ENCODE results near the gene STOX2.

The STOX2 gene

GRCh38 chr4:183966371-183966770 lies 61.3 kb downstream of the STOX2 start:
- Histone ChIP-seq H3K27me3 (ENCODE audit: insufficient read depth, poor library complexity, severe bottlenecking) (no peaks in the 10 kb centered on the region), H3K4me3 (ENCODE audit: severe bottlenecking) (no peak overlapping the region), H3K4me1 (ENCODE audit: insufficient read depth, poor library complexity, severe bottlenecking) (no peaks in the 10 kb centered on the region), H3K36me3 (ENCODE audit: low read depth) (no peaks in the 10 kb centered on the region), H3K9me3 (ENCODE audit: severe bottlenecking) (no peaks in the 10 kb centered on the region), H3K27ac (ENCODE audit: poor library complexity, severe bottlenecking) (no peak overlapping the region)
- TF ChIP-seq, protein P1, sequence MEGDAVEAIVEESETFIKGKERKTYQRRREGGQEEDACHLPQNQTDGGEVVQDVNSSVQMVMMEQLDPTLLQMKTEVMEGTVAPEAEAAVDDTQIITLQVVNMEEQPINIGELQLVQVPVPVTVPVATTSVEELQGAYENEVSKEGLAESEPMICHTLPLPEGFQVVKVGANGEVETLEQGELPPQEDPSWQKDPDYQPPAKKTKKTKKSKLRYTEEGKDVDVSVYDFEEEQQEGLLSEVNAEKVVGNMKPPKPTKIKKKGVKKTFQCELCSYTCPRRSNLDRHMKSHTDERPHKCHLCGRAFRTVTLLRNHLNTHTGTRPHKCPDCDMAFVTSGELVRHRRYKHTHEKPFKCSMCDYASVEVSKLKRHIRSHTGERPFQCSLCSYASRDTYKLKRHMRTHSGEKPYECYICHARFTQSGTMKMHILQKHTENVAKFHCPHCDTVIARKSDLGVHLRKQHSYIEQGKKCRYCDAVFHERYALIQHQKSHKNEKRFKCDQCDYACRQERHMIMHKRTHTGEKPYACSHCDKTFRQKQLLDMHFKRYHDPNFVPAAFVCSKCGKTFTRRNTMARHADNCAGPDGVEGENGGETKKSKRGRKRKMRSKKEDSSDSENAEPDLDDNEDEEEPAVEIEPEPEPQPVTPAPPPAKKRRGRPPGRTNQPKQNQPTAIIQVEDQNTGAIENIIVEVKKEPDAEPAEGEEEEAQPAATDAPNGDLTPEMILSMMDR (IDR thresholded peaks at IDR 0.05; ENCODE audit: poor library complexity, severe bottlenecking), result no peak
- ATAC-seq (ENCODE audit: low read depth), result no peak
- no peak for DNase-seq (ENCODE audit: low spot score)

GRCh38 chr4:183967266-183967665 lies 62.2 kb downstream of the STOX2 start:
- H3K9me3 ChIP-seq (ENCODE audit: severe bottlenecking), result no peaks in the 10 kb centered on the region
- H3K27me3 ChIP-seq (ENCODE audit: insufficient read depth, poor library complexity, severe bottlenecking), result no peaks in the 10 kb centered on the region
- no peaks in the 10 kb centered on the region for H3K36me3 ChIP-seq (ENCODE audit: low read depth)
- no peak overlapping the region for H3K27ac ChIP-seq (ENCODE audit: poor library complexity, severe bottlenecking)
- no peak for ATAC-seq (ENCODE audit: low read depth)
- no peaks in the 10 kb centered on the region for H3K4me1 ChIP-seq (ENCODE audit: insufficient read depth, poor library complexity, severe bottlenecking)
- no peak overlapping the region for H3K4me3 ChIP-seq (ENCODE audit: severe bottlenecking)
- TF ChIP-seq, protein P1 (IDR thresholded peaks at IDR 0.05; ENCODE audit: poor library complexity, severe bottlenecking), result no peak
- no peak for DNase-seq (ENCODE audit: low spot score)

- TF ChIP-seq, protein P1 (IDR thresholded peaks at IDR 0.05; ENCODE audit: poor library complexity, severe bottlenecking), result no peak
- Histone ChIP-seq H3K4me3 (ENCODE audit: severe bottlenecking) (no peak overlapping the region), H3K36me3 (ENCODE audit: low read depth) (no peaks in the 10 kb centered on the region), H3K27ac (ENCODE audit: poor library complexity, severe bottlenecking) (no peak overlapping the region), H3K4me1 (ENCODE audit: insufficient read depth, poor library complexity, severe bottlenecking) (no peaks in the 10 kb centered on the region), H3K27me3 (ENCODE audit: insufficient read depth, poor library complexity, severe bottlenecking) (peaks cover 3% of the 10 kb centered on the region), H3K9me3 (ENCODE audit: severe bottlenecking) (no peaks in the 10 kb centered on the region)
- DNase-seq (ENCODE audit: low spot score), result no peak
- no peak for ATAC-seq (ENCODE audit: low read depth)
These were observed 63.4 kb downstream of the STOX2 start for GRCh38 chr4:183968502-183968901.

DNA sequence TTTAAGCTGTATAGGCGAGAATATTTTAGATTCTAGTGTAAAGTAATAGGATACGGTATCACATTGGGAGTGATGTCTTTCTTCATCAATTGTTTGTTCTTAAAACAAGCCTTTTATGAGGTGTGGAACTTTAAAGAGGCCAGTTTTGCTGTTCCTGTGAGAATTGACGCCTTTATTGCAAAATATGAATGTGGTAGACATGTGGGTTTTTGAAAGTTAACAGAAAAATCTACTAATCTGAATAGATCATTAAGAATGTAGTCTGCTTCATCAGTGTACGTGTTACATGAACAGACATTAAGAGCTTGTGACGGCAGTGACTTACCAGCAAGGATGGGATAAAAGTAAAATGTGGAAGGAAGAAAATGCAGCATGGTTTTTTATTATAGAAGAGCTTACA lies 63.8 kb downstream of the STOX2 start:
- peaks cover 3% of the 10 kb centered on the region for H3K27me3 ChIP-seq (ENCODE audit: insufficient read depth, poor library complexity, severe bottlenecking)
- H3K4me3 ChIP-seq (ENCODE audit: severe bottlenecking), result no peak overlapping the region
- no peaks in the 10 kb centered on the region for H3K36me3 ChIP-seq (ENCODE audit: low read depth)
- no peaks in the 10 kb centered on the region for H3K4me1 ChIP-seq (ENCODE audit: insufficient read depth, poor library complexity, severe bottlenecking)
- no peak for ATAC-seq (ENCODE audit: low read depth)
- DNase-seq (ENCODE audit: low spot score), result no peak
- TF ChIP-seq, protein P1 (IDR thresholded peaks at IDR 0.05; ENCODE audit: poor library complexity, severe bottlenecking), result no peak
- no peak overlapping the region for H3K27ac ChIP-seq (ENCODE audit: poor library complexity, severe bottlenecking)
- H3K9me3 ChIP-seq (ENCODE audit: severe bottlenecking), result no peaks in the 10 kb centered on the region

DNA sequence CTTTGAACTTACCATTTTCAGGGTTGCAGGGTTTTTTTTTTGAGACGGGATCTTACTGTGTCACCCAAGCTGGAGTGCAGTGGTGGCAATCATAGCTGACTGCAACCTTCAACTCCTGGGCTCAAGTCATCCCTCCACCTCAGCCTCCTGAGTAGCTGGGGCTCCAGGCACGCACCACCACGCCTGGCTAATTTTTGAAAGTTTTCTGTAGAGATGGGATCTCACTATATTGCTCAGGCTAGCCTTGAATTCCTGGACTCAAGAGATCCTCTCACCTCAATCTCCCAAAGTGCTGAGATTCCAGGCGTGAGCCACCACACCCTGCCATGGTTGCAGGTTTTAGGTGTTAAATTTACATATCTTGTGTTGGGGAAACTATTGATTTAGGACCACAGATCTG lies 64.5 kb downstream of the STOX2 start:
- Histone ChIP-seq H3K27ac (ENCODE audit: poor library complexity, severe bottlenecking) (no peak overlapping the region), H3K4me1 (ENCODE audit: insufficient read depth, poor library complexity, severe bottlenecking) (no peaks in the 10 kb centered on the region), H3K4me3 (ENCODE audit: severe bottlenecking) (no peak overlapping the region), H3K9me3 (ENCODE audit: severe bottlenecking) (peaks cover 3% of the 10 kb centered on the region), H3K27me3 (ENCODE audit: insufficient read depth, poor library complexity, severe bottlenecking) (peaks cover 3% of the 10 kb centered on the region), H3K36me3 (ENCODE audit: low read depth) (no peaks in the 10 kb centered on the region)
- TF ChIP-seq, protein P1 (IDR thresholded peaks at IDR 0.05; ENCODE audit: poor library complexity, severe bottlenecking), result no peak
- no peak for ATAC-seq (ENCODE audit: low read depth)
- DNase-seq (ENCODE audit: low spot score), result no peak
